Activated T-cell treated with anti-CD3 and anti-CD28 coated beads, Interleukin-2, amount 50 U/mL, for 72 hours (primary cell): ENCODE data around the gene TXNDC8. TPM values are rescaled to one million over a fixed set of nuclear protein-coding genes. Genes with fewer than 3 reads are reported as not detected.

Source experiments
- ATAC-seq, 2 donors: fragments of 150-1000 bp; cut with Tn5 transposase; replicated peaks in 1 of 2; 2 replicates each; pipeline ENCODE4 v1.10.0; 2021; ENCODE audit warnings: moderate library complexity in 2 of 2, mild to moderate bottlenecking in 1 of 2
- DNase-seq, 2 donors: peaks; one replicate each; pipeline ENCODE4 v3.0.0; 2021 to 2022; ENCODE audit warnings: mixed read lengths in 1 of 2
- H3K27ac Mint-ChIP-seq: one replicate; pipeline ENCODE4 v1.8.0; 2022; ENCODE audit warnings: mild to moderate bottlenecking, moderate library complexity, mixed read lengths
- H3K27me3 Mint-ChIP-seq: one replicate; pipeline ENCODE4 v1.8.0; 2022; ENCODE audit warnings: low read depth, mixed read lengths
- H3K36me3 Mint-ChIP-seq, 2 donors: one replicate each; pipeline ENCODE4 v1.8.0; 2022; ENCODE audit warnings: mixed read lengths in 2 of 2, mild to moderate bottlenecking in 1 of 2; ENCODE audit not compliant: insufficient read depth in 2 of 2
- H3K4me1 Mint-ChIP-seq: one replicate; pipeline ENCODE4 v1.8.0; 2022; ENCODE audit warnings: low read depth, mixed read lengths
- H3K4me3 Mint-ChIP-seq, 2 donors: one replicate each; pipeline ENCODE4 v1.8.0; 2022; ENCODE audit warnings: mild to moderate bottlenecking in 2 of 2, mixed read lengths in 2 of 2, moderate library complexity in 2 of 2
- H3K9me3 Mint-ChIP-seq, 2 donors: one replicate each; pipeline ENCODE4 v1.8.0; 2022; ENCODE audit warnings: mixed read lengths in 2 of 2
- total RNA-seq, 2 donors: library from RNA; stranded (reverse); gene quantifications; one replicate each; pipeline ENCODE4 v1.2.3, GENCODE V29; 2022

TXNDC8 gene
- total RNA-seq, 2 donors from 2014 or later = not detected

DNA sequence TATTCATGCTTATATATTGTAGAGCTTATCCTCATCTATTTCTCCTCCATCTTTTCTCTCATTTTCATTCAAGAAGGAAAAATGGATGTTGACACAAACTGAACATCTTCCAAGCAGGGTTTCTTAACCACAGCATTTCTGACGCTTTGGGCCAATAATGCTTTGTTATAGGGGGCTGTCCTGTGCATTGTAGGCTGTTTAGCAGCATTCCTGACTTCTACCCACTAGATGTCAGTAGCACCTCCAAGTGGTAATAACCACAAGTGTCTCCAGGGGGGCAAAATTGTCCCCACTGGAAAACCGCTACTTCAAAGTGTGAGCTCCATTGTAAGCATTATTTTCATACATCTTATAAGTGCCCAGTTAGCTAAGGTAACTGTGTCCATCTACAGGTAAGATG lies 2.6 kb upstream of the TXNDC8 start:
- Mint-ChIP-seq H3K27me3 (no peaks in the 10 kb centered on the region), H3K4me1 (no peaks in the 10 kb centered on the region), H3K36me3 (peaks cover 0 to 1% of the 10 kb centered on the region in 2 donors), H3K27ac (no peak overlapping the region), H3K9me3 (no peaks in the 10 kb centered on the region), H3K4me3 (no peak overlapping the region)
- no peak for DNase-seq
- ATAC-seq = no peak

GRCh38 chr9:110338143-110338542 lies 480 bp upstream of the TXNDC8 start:
- ATAC-seq = no peak
- Mint-ChIP-seq H3K27me3 (no peaks in the 10 kb centered on the region), H3K4me1 (no peaks in the 10 kb centered on the region), H3K9me3 (no peaks in the 10 kb centered on the region), H3K36me3 (peaks cover 0 to 1% of the 10 kb centered on the region in 2 donors), H3K27ac (no peak overlapping the region), H3K4me3 (no peak overlapping the region)
- no peak for DNase-seq

- Mint-ChIP-seq H3K27ac (no peak overlapping the region), H3K36me3 (peaks cover 0 to 1% of the 10 kb centered on the region in 2 donors), H3K4me3 (no peak overlapping the region), H3K4me1 (peaks cover 2% of the 10 kb centered on the region), H3K27me3 (no peaks in the 10 kb centered on the region), H3K9me3 (no peaks in the 10 kb centered on the region)
- DNase-seq (no peak), ATAC-seq (no peak)
Observed at GRCh38 chr9:110336363-110336762, 1.3 kb downstream of the TXNDC8 start.

- no peaks in the 10 kb centered on the region for H3K9me3 Mint-ChIP-seq
- peak in 1 of 2 donors; percentile 73 for ATAC-seq
- H3K36me3 Mint-ChIP-seq = peaks cover 0 to 1% of the 10 kb centered on the region in 2 donors
- DNase-seq = no peak
- H3K27ac Mint-ChIP-seq = no peak overlapping the region
- peaks cover 6% of the 10 kb centered on the region for H3K4me1 Mint-ChIP-seq
- H3K4me3 Mint-ChIP-seq = no peak overlapping the region
- H3K27me3 Mint-ChIP-seq = no peaks in the 10 kb centered on the region
Observed at GRCh38 chr9:110334871-110335270, 2.8 kb downstream of the TXNDC8 start.

DNA sequence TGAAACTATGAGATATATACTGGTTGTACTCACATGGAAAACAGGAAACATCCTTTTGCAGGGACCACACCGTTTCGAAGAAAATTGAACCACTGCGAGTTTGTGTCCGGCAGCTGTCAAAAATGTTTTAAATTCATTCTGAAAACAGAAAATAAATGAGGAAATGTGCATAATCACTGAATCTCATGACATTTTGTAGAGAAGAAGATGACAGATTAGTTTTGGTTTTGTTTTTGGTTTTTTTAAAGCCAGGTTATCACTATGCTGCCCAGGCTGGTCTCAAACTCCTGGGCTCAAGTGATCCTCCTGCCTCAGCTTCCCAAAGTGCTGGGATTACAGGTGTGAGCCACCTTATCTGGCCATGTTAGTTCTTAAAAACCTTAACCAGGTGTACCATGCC lies 3.5 kb downstream of the TXNDC8 start:
- peaks cover 6% of the 10 kb centered on the region for H3K4me1 Mint-ChIP-seq
- no peaks in the 10 kb centered on the region for H3K27me3 Mint-ChIP-seq
- DNase-seq = no peak
- no peak for ATAC-seq
- no peaks in the 10 kb centered on the region for H3K9me3 Mint-ChIP-seq
- H3K4me3 Mint-ChIP-seq = peak overlapping the region in 1 of 2 donors; percentile 25
- peaks cover 0 to 1% of the 10 kb centered on the region in 2 donors for H3K36me3 Mint-ChIP-seq
- H3K27ac Mint-ChIP-seq = no peak overlapping the region

DNA sequence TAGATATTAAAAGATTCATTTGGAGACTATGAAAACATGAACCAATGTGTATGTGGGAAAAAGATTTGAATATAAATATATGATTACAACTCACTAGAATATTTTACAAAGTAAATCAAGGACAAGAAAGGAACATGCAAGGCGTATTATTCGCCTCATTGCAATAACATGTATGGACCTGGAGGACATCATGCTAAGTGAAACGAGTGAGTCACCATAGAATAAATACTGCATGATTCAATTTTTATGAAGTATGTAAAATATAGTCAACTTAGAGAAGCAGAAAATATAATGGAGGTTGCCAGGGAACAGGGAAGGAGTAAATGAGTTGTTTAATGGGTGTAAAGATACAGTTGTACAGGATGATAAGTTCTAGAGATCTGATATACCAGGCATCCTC lies 4.9 kb downstream of the TXNDC8 start:
- Mint-ChIP-seq H3K36me3 (peaks cover 0 to 1% of the 10 kb centered on the region in 2 donors), H3K27ac (no peak overlapping the region), H3K9me3 (no peaks in the 10 kb centered on the region), H3K4me1 (peaks cover 6% of the 10 kb centered on the region), H3K27me3 (no peaks in the 10 kb centered on the region), H3K4me3 (no peak overlapping the region)
- no peak for DNase-seq
- ATAC-seq = no peak

- Mint-ChIP-seq H3K4me1 (peaks cover 6% of the 10 kb centered on the region), H3K36me3 (no peaks in the 10 kb centered on the region), H3K27ac (no peak overlapping the region), H3K27me3 (no peaks in the 10 kb centered on the region), H3K9me3 (no peaks in the 10 kb centered on the region), H3K4me3 (no peak overlapping the region)
- DNase-seq (no peak), ATAC-seq (no peak)
Observed at GRCh38 chr9:110330484-110331105, 7.1 kb downstream of the TXNDC8 start.

- H3K4me1 Mint-ChIP-seq = peaks cover 6% of the 10 kb centered on the region
- no peaks in the 10 kb centered on the region for H3K27me3 Mint-ChIP-seq
- no peak for ATAC-seq
- no peak for DNase-seq
- no peak overlapping the region for H3K4me3 Mint-ChIP-seq
- no peaks in the 10 kb centered on the region for H3K36me3 Mint-ChIP-seq
- H3K9me3 Mint-ChIP-seq = no peaks in the 10 kb centered on the region
- H3K27ac Mint-ChIP-seq = no peak overlapping the region
Observed at GRCh38 chr9:110329639-110330230, 7.9 kb downstream of the TXNDC8 start.

- Mint-ChIP-seq H3K9me3 (no peaks in the 10 kb centered on the region), H3K36me3 (no peaks in the 10 kb centered on the region), H3K4me3 (no peak overlapping the region), H3K4me1 (peaks cover 6% of the 10 kb centered on the region), H3K27ac (no peak overlapping the region), H3K27me3 (no peaks in the 10 kb centered on the region)
- no peak for ATAC-seq
- DNase-seq = no peak
Observed at GRCh38 chr9:110328763-110329162, 8.9 kb downstream of the TXNDC8 start.

GRCh38 chr9:110327716-110328115 lies 9.9 kb downstream of the TXNDC8 start:
- Mint-ChIP-seq H3K9me3 (no peaks in the 10 kb centered on the region), H3K27me3 (peaks cover 6% of the 10 kb centered on the region), H3K4me1 (peaks cover 6% of the 10 kb centered on the region), H3K36me3 (no peaks in the 10 kb centered on the region), H3K4me3 (no peak overlapping the region), H3K27ac (no peak overlapping the region)
- ATAC-seq = no peak
- DNase-seq = no peak

DNA sequence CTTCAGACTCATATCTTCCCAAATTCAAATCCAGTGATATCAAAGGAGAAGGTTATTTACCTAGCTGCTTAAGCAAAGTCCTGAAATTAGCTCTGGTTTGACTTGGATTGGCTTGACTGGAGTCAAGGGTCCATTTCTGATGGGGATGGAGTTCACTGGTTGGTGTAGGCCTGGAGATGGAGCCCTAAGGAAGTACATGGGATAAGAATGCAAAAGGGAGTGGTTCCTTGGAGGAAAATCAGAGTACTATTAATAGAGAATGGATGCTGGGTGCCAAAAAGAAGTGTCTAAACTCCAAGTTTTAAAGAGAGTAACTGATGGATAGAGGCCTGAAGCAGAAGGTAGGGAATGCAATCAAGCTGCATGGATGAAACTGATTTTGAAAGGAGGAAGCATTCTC lies 13.8 kb downstream of the TXNDC8 start:
- no peak for DNase-seq
- Mint-ChIP-seq H3K9me3 (no peaks in the 10 kb centered on the region), H3K4me1 (no peaks in the 10 kb centered on the region), H3K4me3 (no peak overlapping the region), H3K36me3 (no peaks in the 10 kb centered on the region), H3K27ac (no peak overlapping the region), H3K27me3 (peaks cover 10% of the 10 kb centered on the region)
- no peak for ATAC-seq

DNA sequence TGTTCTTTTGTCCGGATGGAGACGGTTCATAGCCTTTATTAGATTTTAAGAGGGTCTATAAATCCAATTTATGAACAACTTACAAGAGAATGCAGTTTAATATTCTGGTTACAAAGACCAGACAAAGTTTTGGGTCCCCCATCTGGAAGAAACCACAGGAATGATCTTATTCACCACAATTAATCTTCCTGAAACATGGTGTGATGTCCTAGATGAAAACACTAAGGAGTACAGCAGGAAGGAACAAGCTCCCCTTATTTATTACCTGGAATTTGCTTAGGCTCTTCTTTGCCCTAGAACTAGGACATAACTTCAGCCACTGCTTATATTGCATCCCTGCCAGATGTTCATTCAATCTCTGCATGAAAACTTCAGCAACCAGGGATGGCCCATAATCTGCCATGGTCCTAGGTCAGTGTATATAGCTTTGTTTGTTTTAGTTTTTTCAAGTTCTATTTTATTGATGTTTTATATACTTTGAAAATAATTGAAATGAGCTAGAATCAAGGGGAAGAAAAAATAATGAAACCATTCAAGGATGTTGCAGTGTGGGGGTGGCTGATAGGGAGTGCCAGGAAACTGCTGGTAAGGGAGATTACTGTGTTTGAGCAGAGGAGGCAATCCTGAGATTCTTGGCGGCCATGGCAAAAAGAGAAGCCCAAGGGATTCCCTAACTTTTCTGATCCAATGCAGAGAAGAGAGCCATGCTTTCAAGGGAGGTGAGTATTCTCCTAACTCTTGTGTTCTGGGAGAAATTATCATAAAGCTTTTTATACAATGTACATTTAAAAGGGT lies 16.8 kb downstream of the TXNDC8 start:
- no peak for DNase-seq
- no peak for ATAC-seq
- Mint-ChIP-seq H3K9me3 (no peaks in the 10 kb centered on the region), H3K36me3 (no peaks in the 10 kb centered on the region), H3K27me3 (peaks cover 10% of the 10 kb centered on the region), H3K27ac (no peak overlapping the region), H3K4me3 (no peak overlapping the region), H3K4me1 (peaks cover 9% of the 10 kb centered on the region)

GRCh38 chr9:110319781-110320492 lies 17.7 kb downstream of the TXNDC8 start:
- peak; percentile 1 to 3 for DNase-seq
- Mint-ChIP-seq H3K4me1 (peaks cover 9% of the 10 kb centered on the region), H3K9me3 (no peaks in the 10 kb centered on the region), H3K4me3 (no peak overlapping the region), H3K27ac (no peak overlapping the region), H3K27me3 (peaks cover 10% of the 10 kb centered on the region), H3K36me3 (no peaks in the 10 kb centered on the region)
- ATAC-seq = peak; percentile 31 to 89
